HCT116 (cell line): Measurements from ENCODE around the gene WIPF3. TPM values are rescaled to one million over a fixed set of nuclear protein-coding genes. Genes with fewer than 3 reads are reported as not detected.

Experiments used
- ATAC-seq: fragments of 200-7000 bp; cut with Tn5 transposase; 2 replicates; pipeline ENCODE4 v1.9.1; 2020; ENCODE audit warnings: mild to moderate bottlenecking, moderate library complexity
- BruUV-seq: library from RNA; stranded (reverse); fragments of 400-500 nt; replicated peaks from 2 replicates; lab custom pipeline; 2021; lab: Mats Ljungman, UMichigan
- CTCF ChIA-PET: fragments of 300-600 bp; sonication (Branson Sonifier 250); formaldehyde crosslinking; loops from one replicate; lab custom pipeline; 2021; ENCODE audit warnings: antibody characterized with exemption; lab: Charles Lee
- POLR2A ChIA-PET: fragments of 300-600, 350-600 bp; sonication (Branson Sonifier 250); formaldehyde crosslinking; loops from one replicate; lab custom pipeline; 2021; ENCODE audit warnings: antibody characterized with exemption; lab: Charles Lee
- RAD21 ChIA-PET, 2 experiments: fragments of 300-600 bp; sonication (Branson Sonifier 250); formaldehyde crosslinking; loops; one replicate each; lab custom pipeline; 2023; ENCODE audit warnings: low total read pairs in 2 of 2; ENCODE audit not compliant: uncharacterized antibody in 2 of 2, unreplicated experiment in 2 of 2, low non-redundant PET in 1 of 2; lab: Charles Lee
- DNase-seq: peaks from one replicate; pipeline ENCODE4 v3.0.0-alpha.2; 2010; ENCODE audit warnings: low read depth, low spot score
- H2AFZ ChIP-seq: fragments of 200-600 bp; shearing (Covaris generic), sonication (generic); 2 replicates; pipeline ENCODE4 v1.6.1; 2017; ENCODE audit warnings: low read depth, mixed run types, mixed read lengths, antibody characterized with exemption, low read length; ENCODE audit not compliant: poor library complexity, severe bottlenecking
- H3K27ac ChIP-seq: 2 replicates; pipeline ENCODE4 v1.5.1; 2012; ENCODE audit warnings: low read depth, low read length
- H3K27me3 ChIP-seq: fragments of 200-600 bp; sonication (generic); 2 replicates; pipeline ENCODE4 v1.6.1; 2016; ENCODE audit warnings: mixed run types, low read length, mixed read lengths; ENCODE audit not compliant: insufficient read depth
- H3K36me3 ChIP-seq, 2 experiments: fragments of 200-500 bp in 1 of 2; fragments of 200-600 bp in 1 of 2; sonication (Bioruptor generic) in 1 of 2; sonication (generic) in 1 of 2; 2 replicates each; pipeline versions ENCODE4 v1.5.1 to v1.6.1; 2014 to 2016; ENCODE audit warnings: low read length in 2 of 2, inconsistent platforms in 1 of 2, mixed read lengths in 1 of 2, mixed run types in 1 of 2; ENCODE audit not compliant: insufficient read depth in 2 of 2, control insufficient read depth in 1 of 2
- H3K4me1 ChIP-seq, 2 experiments: fragments of 200-600 bp in 1 of 2; sonication (generic) in 1 of 2; 2 replicates each; pipeline versions ENCODE4 v1.5.1 to v1.6.1; 2012 to 2017; ENCODE audit warnings: low read length in 2 of 2, inconsistent platforms in 1 of 2, mild to moderate bottlenecking in 1 of 2, mixed read lengths in 1 of 2, mixed run types in 1 of 2, moderate library complexity in 1 of 2; ENCODE audit not compliant: insufficient read depth in 2 of 2, control insufficient read depth in 1 of 2
- H3K4me2 ChIP-seq: fragments of 200-600 bp; sonication (generic); 2 replicates; pipeline ENCODE4 v1.6.1; 2017; ENCODE audit warnings: mixed run types, low read length, mixed read lengths
- H3K4me3 ChIP-seq, 2 experiments: fragments of 200-600 bp in 1 of 2; sonication (generic) in 1 of 2; replicated peaks in 1 of 2; 2 replicates each; pipeline ENCODE4 v1.5.1; 2011 to 2016; ENCODE audit warnings: low read length in 2 of 2, control low read depth in 1 of 2, low read depth in 1 of 2, mild to moderate bottlenecking in 1 of 2, mixed read lengths in 1 of 2, mixed run types in 1 of 2
- H3K79me2 ChIP-seq: fragments of 200-600 bp; sonication (generic); 2 replicates; pipeline ENCODE4 v1.6.1; 2017; ENCODE audit warnings: mild to moderate bottlenecking, mixed run types, low read length, moderate library complexity, mixed read lengths; ENCODE audit not compliant: insufficient read depth
- H3K9ac ChIP-seq: fragments of 200-600 bp; sonication (generic); 2 replicates; pipeline ENCODE4 v1.6.1; 2016; ENCODE audit warnings: low read length, mixed read lengths
- H3K9me2 ChIP-seq: fragments of 200-600 bp; sonication (generic), shearing (Covaris generic); 2 replicates; pipeline ENCODE4 v1.6.1; 2017; ENCODE audit warnings: mixed run types, mild to moderate bottlenecking, moderate library complexity; ENCODE audit not compliant: insufficient read depth
- H3K9me3 ChIP-seq, 2 experiments: fragments of 200-500 bp in 1 of 2; fragments of 200-600 bp in 1 of 2; sonication (Bioruptor generic) in 1 of 2; sonication (generic) in 1 of 2; 2 replicates each; pipeline ENCODE4 v1.6.1; 2014 to 2017; ENCODE audit warnings: low read length in 2 of 2, mixed read lengths in 2 of 2, inconsistent platforms in 1 of 2, low read depth in 1 of 2, mild to moderate bottlenecking in 1 of 2, mixed run types in 1 of 2, moderate library complexity in 1 of 2; ENCODE audit not compliant: control insufficient read depth in 1 of 2, insufficient read depth in 1 of 2
- H4K20me1 ChIP-seq: fragments of 200-600 bp; sonication (generic), shearing (Covaris generic); 2 replicates; pipeline ENCODE4 v1.6.1; 2017; ENCODE audit warnings: mixed run types, mild to moderate bottlenecking, moderate library complexity; ENCODE audit not compliant: insufficient read depth
- CEBPB ChIP-seq: IDR thresholded peaks from 2 replicates; pipeline ENCODE4 v1.6.1; 2012; ENCODE audit warnings: low read depth
- EGR1 ChIP-seq: IDR thresholded peaks from 2 replicates; pipeline ENCODE4 v1.6.1; 2012; ENCODE audit warnings: low read depth
- EZH2phosphoT487 ChIP-seq: fragments of 200-600 bp; IDR thresholded peaks from 2 replicates; pipeline ENCODE4 v1.6.1; 2018; ENCODE audit warnings: antibody characterized with exemption, borderline replicate concordance
- FOSL1 ChIP-seq: IDR thresholded peaks from 2 replicates; pipeline ENCODE4 v1.6.1; 2012; ENCODE audit warnings: low read depth
- POLR2AphosphoS5 ChIP-seq: IDR thresholded peaks from 2 replicates; pipeline ENCODE4 v1.6.1; 2011; ENCODE audit warnings: mild to moderate bottlenecking, low read depth, low read length, moderate library complexity
- SP1 ChIP-seq: IDR thresholded peaks from 2 replicates; pipeline ENCODE4 v1.6.1; 2012; ENCODE audit warnings: low read depth
- TCF7L2 ChIP-seq: IDR thresholded peaks from 2 replicates; pipeline ENCODE4 v1.7.0; 2011; ENCODE audit warnings: borderline replicate concordance, inconsistent platforms; ENCODE audit not compliant: insufficient read depth, insufficient read length; ENCODE audit errors: extremely low read depth
- ZNF274 ChIP-seq: fragments of 200-500 bp; sonication (Bioruptor generic); IDR thresholded peaks from 2 replicates; pipeline ENCODE4 v1.6.1; 2014; ENCODE audit warnings: mild to moderate bottlenecking, low read depth, low read length, inconsistent platforms
- intact Hi-C: fragments of 100-400 bp; cut with micrococcal nuclease; formaldehyde crosslinking; loops from 2 replicates; pipeline ENCODE4 v1.10.0; 2022
- total RNA-seq: library from RNA; stranded (reverse); gene quantifications from one replicate; pipeline ENCODE4 v1.2.1, GENCODE V29; 2021; ENCODE audit not compliant: unreplicated experiment
- TF ChIP-seq, protein P1 (sequence below): IDR thresholded peaks from 2 replicates; pipeline ENCODE4 v1.6.1; 2012; ENCODE audit warnings: low read depth
- TF ChIP-seq, protein P2 (sequence below): IDR thresholded peaks from 2 replicates; pipeline ENCODE4 v1.6.1; 2012

WIPF3 gene
- total RNA-seq, 1 experiment from 2014 or later = 8.6 TPM

DNA sequence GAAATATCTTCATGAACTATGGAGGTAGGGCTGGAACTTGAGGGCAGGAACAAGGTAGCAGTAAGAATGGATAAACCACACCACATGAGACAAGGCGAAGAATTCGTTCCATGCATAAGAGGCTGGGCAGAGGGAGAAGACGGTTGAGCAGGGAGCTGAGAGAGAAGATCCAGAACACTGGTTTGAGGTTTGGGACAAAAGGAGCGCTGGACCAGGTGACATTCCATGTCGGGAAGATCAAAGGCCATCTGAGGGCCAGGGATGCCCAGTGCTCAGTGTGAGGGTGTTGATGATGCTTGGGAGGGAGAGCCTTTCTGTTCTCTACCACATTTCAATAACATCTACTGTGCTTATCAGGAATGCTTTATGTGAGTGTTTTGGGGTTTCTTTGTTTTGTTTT is 52.8 kb downstream of the WIPF3 start:
- ATAC-seq = no peak
- POLR2A ChIA-PET = no interaction called here
- H3K36me3 ChIP-seq = no peaks in the 10 kb centered on the region
- CTCF ChIA-PET = no interaction called here
- H3K27ac ChIP-seq = no peak overlapping the region
- no peak overlapping the region for H2AFZ ChIP-seq
- H3K9me2 ChIP-seq = no peaks in the 10 kb centered on the region
- BruUV-seq = no TSS peak
- H3K9me3 ChIP-seq = no peaks in the 10 kb centered on the region
- H3K9ac ChIP-seq = no peak overlapping the region
- peaks cover 3 to 15% of the 10 kb centered on the region in 2 experiments for H3K4me1 ChIP-seq
- no peak overlapping the region for H3K4me2 ChIP-seq
- no peak overlapping the region for H3K4me3 ChIP-seq
- intact Hi-C loops = no loop called here
- no peaks in the 10 kb centered on the region for H3K27me3 ChIP-seq
- TF ChIP-seq EGR1 = no peak
- TF ChIP-seq TCF7L2 = no peak
- TF ChIP-seq, protein P1, sequence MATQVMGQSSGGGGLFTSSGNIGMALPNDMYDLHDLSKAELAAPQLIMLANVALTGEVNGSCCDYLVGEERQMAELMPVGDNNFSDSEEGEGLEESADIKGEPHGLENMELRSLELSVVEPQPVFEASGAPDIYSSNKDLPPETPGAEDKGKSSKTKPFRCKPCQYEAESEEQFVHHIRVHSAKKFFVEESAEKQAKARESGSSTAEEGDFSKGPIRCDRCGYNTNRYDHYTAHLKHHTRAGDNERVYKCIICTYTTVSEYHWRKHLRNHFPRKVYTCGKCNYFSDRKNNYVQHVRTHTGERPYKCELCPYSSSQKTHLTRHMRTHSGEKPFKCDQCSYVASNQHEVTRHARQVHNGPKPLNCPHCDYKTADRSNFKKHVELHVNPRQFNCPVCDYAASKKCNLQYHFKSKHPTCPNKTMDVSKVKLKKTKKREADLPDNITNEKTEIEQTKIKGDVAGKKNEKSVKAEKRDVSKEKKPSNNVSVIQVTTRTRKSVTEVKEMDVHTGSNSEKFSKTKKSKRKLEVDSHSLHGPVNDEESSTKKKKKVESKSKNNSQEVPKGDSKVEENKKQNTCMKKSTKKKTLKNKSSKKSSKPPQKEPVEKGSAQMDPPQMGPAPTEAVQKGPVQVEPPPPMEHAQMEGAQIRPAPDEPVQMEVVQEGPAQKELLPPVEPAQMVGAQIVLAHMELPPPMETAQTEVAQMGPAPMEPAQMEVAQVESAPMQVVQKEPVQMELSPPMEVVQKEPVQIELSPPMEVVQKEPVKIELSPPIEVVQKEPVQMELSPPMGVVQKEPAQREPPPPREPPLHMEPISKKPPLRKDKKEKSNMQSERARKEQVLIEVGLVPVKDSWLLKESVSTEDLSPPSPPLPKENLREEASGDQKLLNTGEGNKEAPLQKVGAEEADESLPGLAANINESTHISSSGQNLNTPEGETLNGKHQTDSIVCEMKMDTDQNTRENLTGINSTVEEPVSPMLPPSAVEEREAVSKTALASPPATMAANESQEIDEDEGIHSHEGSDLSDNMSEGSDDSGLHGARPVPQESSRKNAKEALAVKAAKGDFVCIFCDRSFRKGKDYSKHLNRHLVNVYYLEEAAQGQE = no peak
- no peak for TF ChIP-seq FOSL1
- TF ChIP-seq POLR2AphosphoS5 = no peak
- TF ChIP-seq SP1 = no peak
- no peak for TF ChIP-seq ZNF274
- TF ChIP-seq EZH2phosphoT487 = no peak
- TF ChIP-seq CEBPB = no peak
- TF ChIP-seq, protein P2, sequence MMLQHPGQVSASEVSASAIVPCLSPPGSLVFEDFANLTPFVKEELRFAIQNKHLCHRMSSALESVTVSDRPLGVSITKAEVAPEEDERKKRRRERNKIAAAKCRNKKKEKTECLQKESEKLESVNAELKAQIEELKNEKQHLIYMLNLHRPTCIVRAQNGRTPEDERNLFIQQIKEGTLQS = no peak
- TF ChIP-seq, all 23 proteins: peak for 0
- H4K20me1 ChIP-seq = no peaks in the 10 kb centered on the region
- no peaks in the 10 kb centered on the region for H3K79me2 ChIP-seq
- RAD21 ChIA-PET = no interaction called here
- DNase-seq = no peak
